ENCODE data around the gene CNTNAP2. TPM values are rescaled to one million over a fixed set of nuclear protein-coding genes. Genes with fewer than 3 reads are reported as not detected.

CNTNAP2 gene
- total RNA-seq, 4 donors from 2014 or later = 0.42 to 0.71 TPM; not detected in 2

GRCh38 chr7:148110097-148110868 is 1993.7 kb downstream of the CNTNAP2 start:
- TF ChIP-seq POLR2A (IDR thresholded peaks at IDR 0.05) (no peak), CTCF (IDR thresholded peaks at IDR 0.05) (no peak)
- no peak overlapping the region for H3K4me3 ChIP-seq (ENCODE audit: low read depth, poor library complexity, severe bottlenecking)
- no peak for DNase-seq (ENCODE audit: low spot score in 2 of 2)
- intact Hi-C loops (cut with DNase I; ENCODE audit: low total_unique reads) = no loop called here
- 82 to 83% methylated on average over 13 of the region's 13 CpGs for WGBS, 2 donors

- H3K4me3 ChIP-seq (ENCODE audit: low read depth, poor library complexity, severe bottlenecking) = no peak overlapping the region
- 48 to 72% methylated on average over 3 of the region's 3 CpGs for WGBS, 2 donors
- TF ChIP-seq POLR2A (IDR thresholded peaks at IDR 0.05) (no peak), CTCF (IDR thresholded peaks at IDR 0.05) (no peak)
- intact Hi-C loops (cut with DNase I; ENCODE audit: low total_unique reads) = no loop called here
- DNase-seq (ENCODE audit: low spot score in 2 of 2) = no peak
These were observed 1998.2 kb downstream of the CNTNAP2 start for GRCh38 chr7:148114804-148115203.

- H3K4me3 ChIP-seq (ENCODE audit: low read depth, poor library complexity, severe bottlenecking) = no peak overlapping the region
- 64% methylated on average over 5 of the region's 5 CpGs for WGBS, 2 donors
- DNase-seq (ENCODE audit: low spot score in 2 of 2) = no peak
- intact Hi-C loops (cut with DNase I; ENCODE audit: low total_unique reads) = no loop called here
- TF ChIP-seq CTCF (IDR thresholded peaks at IDR 0.05) = no peak
- no peak for TF ChIP-seq POLR2A (IDR thresholded peaks at IDR 0.05)
These were observed 1998.7 kb downstream of the CNTNAP2 start for GRCh38 chr7:148115308-148115707.

GRCh38 chr7:148116195-148116594 is 1999.6 kb downstream of the CNTNAP2 start:
- 55 to 60% methylated on average over 5 of the region's 5 CpGs for WGBS, 2 donors
- intact Hi-C loops (cut with DNase I; ENCODE audit: low total_unique reads) = no loop called here
- no peak overlapping the region for H3K4me3 ChIP-seq (ENCODE audit: low read depth, poor library complexity, severe bottlenecking)
- TF ChIP-seq CTCF (IDR thresholded peaks at IDR 0.05) = no peak
- TF ChIP-seq POLR2A (IDR thresholded peaks at IDR 0.05) = no peak
- DNase-seq (ENCODE audit: low spot score in 2 of 2) = no peak

GRCh38 chr7:148116829-148117403 is 2000.3 kb downstream of the CNTNAP2 start:
- no peak for DNase-seq (ENCODE audit: low spot score in 2 of 2)
- H3K4me3 ChIP-seq (ENCODE audit: low read depth, poor library complexity, severe bottlenecking) = no peak overlapping the region
- TF ChIP-seq POLR2A (IDR thresholded peaks at IDR 0.05) (no peak), CTCF (IDR thresholded peaks at IDR 0.05) (no peak)
- intact Hi-C loops (cut with DNase I; ENCODE audit: low total_unique reads) = no loop called here
- WGBS, 2 donors = 67 to 74% methylated on average over 4 of the region's 4 CpGs

All from lower leg skin (tissue), 4 donors.